Measurements from ENCODE around the gene IGF2BP1.

IGF2BP1 gene

GRCh38 chr17:49074851-49075540, 77.8 kb downstream of the IGF2BP1 start:
- WGBS, 2 donors (ENCODE audit: extremely low coverage in 2 of 2, insufficient read length in 2 of 2, insufficient replicate concordance in 1 of 2) = no CpG with 5 or more reads among the region's 3 CpGs
- H2AFZ ChIP-seq (ENCODE audit: low read length) = no peak overlapping the region

GRCh38 chr17:49076573-49077384, 79.6 kb downstream of the IGF2BP1 start:
- Histone ChIP-seq H3K9ac (ENCODE audit: low read depth, low read length, poor library complexity) (no peak overlapping the region), H2BK12ac (ENCODE audit: low read length) (no peak overlapping the region), H3K27ac (replicated peaks; ENCODE audit: low read length) (no peak overlapping the region), H2BK120ac (ENCODE audit: low read depth, low read length) (no peak overlapping the region), H3K4me1 (ENCODE audit: control insufficient read depth in 2 of 2, insufficient read depth in 1 of 2, low read depth in 1 of 2, low read length in 2 of 2) (no peaks in the 10 kb centered on the region), H2BK15ac (ENCODE audit: low read length) (no peak overlapping the region), H4K8ac (ENCODE audit: low read depth, low read length) (no peak overlapping the region), H3K4me3 (ENCODE audit: low read length in 2 of 2) (no peak overlapping the region), H2BK5ac (ENCODE audit: low read length) (no peak overlapping the region), H3K4ac (ENCODE audit: low read length) (no peak overlapping the region), H2AK5ac (ENCODE audit: low read depth, low read length) (no peak overlapping the region), H3K79me1 (ENCODE audit: low read depth, low read length) (no peaks in the 10 kb centered on the region), H3K18ac (ENCODE audit: low read length) (no peak overlapping the region), H3K9me3 (replicated peaks in 1 of 2; ENCODE audit: control insufficient read depth in 2 of 2, insufficient read depth in 1 of 2, low read depth in 1 of 2, low read length in 2 of 2) (peaks cover 0 to 3% of the 10 kb centered on the region in 2 donors), H3K14ac (ENCODE audit: low read length) (no peak overlapping the region), H3K23ac (ENCODE audit: low read depth, low read length, poor library complexity) (no peak overlapping the region), H3K36me3 (replicated peaks in 1 of 2; ENCODE audit: control insufficient read depth in 2 of 2, insufficient read depth in 2 of 2, low read length in 2 of 2) (no peaks in the 10 kb centered on the region), H2AFZ (ENCODE audit: low read length) (no peak overlapping the region), H3K4me2 (ENCODE audit: insufficient read depth, low read length, poor library complexity, severe bottlenecking) (no peak overlapping the region), H3K27me3 (ENCODE audit: control insufficient read depth in 3 of 3, insufficient read depth in 3 of 3, low read depth in 1 of 3, low read length in 3 of 3) (no peaks in the 10 kb centered on the region), H4K91ac (ENCODE audit: low read depth, low read length, poor library complexity) (no peak overlapping the region)
- WGBS, 2 donors (ENCODE audit: extremely low coverage in 2 of 2, insufficient read length in 2 of 2, insufficient replicate concordance in 1 of 2) = no CpG with 5 or more reads among the region's 7 CpGs
- no peak for DNase-seq (ENCODE audit: low spot score)

More at GRCh38 chr17:49074851-49075540, 77.8 kb downstream of the IGF2BP1 start:
- Histone ChIP-seq H3K4me1 (ENCODE audit: control insufficient read depth in 2 of 2, insufficient read depth in 1 of 2, low read depth in 1 of 2, low read length in 2 of 2) (no peaks in the 10 kb centered on the region), H3K18ac (ENCODE audit: low read length) (no peak overlapping the region), H2BK5ac (ENCODE audit: low read length) (no peak overlapping the region), H3K79me1 (ENCODE audit: low read depth, low read length) (no peaks in the 10 kb centered on the region), H4K91ac (ENCODE audit: low read depth, low read length, poor library complexity) (no peak overlapping the region), H3K9me3 (replicated peaks in 1 of 2; ENCODE audit: control insufficient read depth in 2 of 2, insufficient read depth in 1 of 2, low read depth in 1 of 2, low read length in 2 of 2) (peaks cover 0 to 2% of the 10 kb centered on the region in 2 donors), H4K8ac (ENCODE audit: low read depth, low read length) (no peak overlapping the region), H2AK5ac (ENCODE audit: low read depth, low read length) (no peak overlapping the region), H3K23ac (ENCODE audit: low read depth, low read length, poor library complexity) (no peak overlapping the region), H3K36me3 (replicated peaks in 1 of 2; ENCODE audit: control insufficient read depth in 2 of 2, insufficient read depth in 2 of 2, low read length in 2 of 2) (no peaks in the 10 kb centered on the region), H3K9ac (ENCODE audit: low read depth, low read length, poor library complexity) (no peak overlapping the region), H3K14ac (ENCODE audit: low read length) (no peak overlapping the region), H3K27me3 (ENCODE audit: control insufficient read depth in 3 of 3, insufficient read depth in 3 of 3, low read depth in 1 of 3, low read length in 3 of 3) (no peaks in the 10 kb centered on the region), H2BK12ac (ENCODE audit: low read length) (no peak overlapping the region), H3K4me2 (ENCODE audit: insufficient read depth, low read length, poor library complexity, severe bottlenecking) (no peak overlapping the region), H3K4me3 (ENCODE audit: low read length in 2 of 2) (no peak overlapping the region), H2BK120ac (ENCODE audit: low read depth, low read length) (no peak overlapping the region), H2BK15ac (ENCODE audit: low read length) (no peak overlapping the region), H3K27ac (replicated peaks; ENCODE audit: low read length) (no peak overlapping the region), H3K4ac (ENCODE audit: low read length) (no peak overlapping the region)
- DNase-seq (ENCODE audit: low spot score) = no peak

GRCh38 chr17:49078248-49078647, 81.1 kb downstream of the IGF2BP1 start:
- Histone ChIP-seq H3K4me1 (ENCODE audit: control insufficient read depth in 2 of 2, insufficient read depth in 1 of 2, low read depth in 1 of 2, low read length in 2 of 2) (peaks cover 0 to 4% of the 10 kb centered on the region in 2 donors), H3K27ac (replicated peaks; ENCODE audit: low read length) (no peak overlapping the region), H3K4me3 (ENCODE audit: low read length in 2 of 2) (no peak overlapping the region), H3K14ac (ENCODE audit: low read length) (no peak overlapping the region), H3K36me3 (replicated peaks in 1 of 2; ENCODE audit: control insufficient read depth in 2 of 2, insufficient read depth in 2 of 2, low read length in 2 of 2) (no peaks in the 10 kb centered on the region), H2BK120ac (ENCODE audit: low read depth, low read length) (no peak overlapping the region), H3K4ac (ENCODE audit: low read length) (no peak overlapping the region), H2AK5ac (ENCODE audit: low read depth, low read length) (no peak overlapping the region), H3K9me3 (replicated peaks in 1 of 2; ENCODE audit: control insufficient read depth in 2 of 2, insufficient read depth in 1 of 2, low read depth in 1 of 2, low read length in 2 of 2) (peaks cover 0 to 3% of the 10 kb centered on the region in 2 donors), H3K79me1 (ENCODE audit: low read depth, low read length) (no peaks in the 10 kb centered on the region), H3K23ac (ENCODE audit: low read depth, low read length, poor library complexity) (no peak overlapping the region), H2BK15ac (ENCODE audit: low read length) (no peak overlapping the region), H3K27me3 (ENCODE audit: control insufficient read depth in 3 of 3, insufficient read depth in 3 of 3, low read depth in 1 of 3, low read length in 3 of 3) (peaks cover 0 to 7% (median 0%) of the 10 kb centered on the region in 3 experiments), H3K4me2 (ENCODE audit: insufficient read depth, low read length, poor library complexity, severe bottlenecking) (no peak overlapping the region), H3K9ac (ENCODE audit: low read depth, low read length, poor library complexity) (no peak overlapping the region), H4K91ac (ENCODE audit: low read depth, low read length, poor library complexity) (no peak overlapping the region), H3K18ac (ENCODE audit: low read length) (no peak overlapping the region), H2BK12ac (ENCODE audit: low read length) (no peak overlapping the region), H4K8ac (ENCODE audit: low read depth, low read length) (no peak overlapping the region), H2AFZ (ENCODE audit: low read length) (no peak overlapping the region), H2BK5ac (ENCODE audit: low read length) (no peak overlapping the region)
- WGBS, 2 donors (ENCODE audit: extremely low coverage in 2 of 2, insufficient read length in 2 of 2, insufficient replicate concordance in 1 of 2) = no CpG with 5 or more reads among the region's 7 CpGs
- DNase-seq (ENCODE audit: low spot score) = no peak
